Midbrain (tissue), 1 donor: Measurements from ENCODE around the gene SMIM34.
"Not testable (repeated sequence)": the region's sequence is repeated elsewhere in the genome, so short reads cannot be mapped to it uniquely, and the experiment has no call there.

Experiments
- DNase-seq: peaks from one replicate; lab custom pipeline; 2025; lab: John Stamatoyannopoulos, UW

The SMIM34 gene, protein sequence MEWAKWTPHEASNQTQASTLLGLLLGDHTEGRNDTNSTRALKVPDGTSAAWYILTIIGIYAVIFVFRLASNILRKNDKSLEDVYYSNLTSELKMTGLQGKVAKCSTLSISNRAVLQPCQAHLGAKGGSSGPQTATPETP

DNA sequence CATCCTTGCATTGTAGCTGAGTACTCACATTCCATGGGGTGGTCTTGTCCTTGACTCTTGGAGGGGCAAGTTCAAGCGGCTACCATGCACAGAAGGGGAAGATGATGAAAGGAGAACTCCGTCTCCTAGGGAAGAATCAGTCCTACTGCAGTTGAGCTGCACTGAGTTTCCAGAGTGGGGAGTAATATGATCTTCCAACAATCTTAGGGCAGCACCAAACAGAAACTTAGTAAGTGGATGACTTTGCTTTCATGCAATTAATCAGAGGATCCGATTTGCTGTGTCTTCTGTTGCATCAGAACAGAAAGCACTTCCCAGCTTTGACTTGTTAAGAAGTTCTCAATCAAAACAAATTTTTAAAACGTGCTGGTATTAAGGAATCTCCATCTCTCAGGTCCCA lies at the start of gene SMIM34:
SMIM34 (minus strand) TSS at position 147 of the 400 bp plus-strand sequence; CDS start at position 35, 112 bp downstream.
- not testable (repeated sequence) for DNase-seq

DNA sequence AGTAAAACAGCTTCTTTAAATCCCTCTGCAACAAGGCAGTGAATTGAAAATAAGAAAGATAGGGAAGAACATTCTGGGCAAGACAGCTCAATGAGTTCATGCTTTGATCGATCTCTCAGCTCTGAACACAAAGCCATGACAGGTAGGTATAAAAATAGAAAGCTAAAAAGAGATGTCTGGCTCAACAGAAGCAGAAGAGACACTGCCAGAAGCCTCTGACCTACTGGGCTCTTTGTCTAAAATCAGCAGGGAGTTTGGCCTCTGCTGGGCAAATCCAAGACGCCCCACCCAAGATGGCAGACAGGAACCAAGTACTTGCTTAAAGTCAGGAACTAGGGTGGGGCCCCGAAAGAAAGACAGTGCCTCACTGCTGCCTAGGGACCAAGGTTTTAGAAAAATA lies 43.6 kb upstream of the SMIM34 start:
- DNase-seq, result not testable (repeated sequence)

- not testable (repeated sequence) for DNase-seq
Observed at GRCh38 chr21:34459426-34459825, 35.7 kb upstream of the SMIM34 start.

DNA sequence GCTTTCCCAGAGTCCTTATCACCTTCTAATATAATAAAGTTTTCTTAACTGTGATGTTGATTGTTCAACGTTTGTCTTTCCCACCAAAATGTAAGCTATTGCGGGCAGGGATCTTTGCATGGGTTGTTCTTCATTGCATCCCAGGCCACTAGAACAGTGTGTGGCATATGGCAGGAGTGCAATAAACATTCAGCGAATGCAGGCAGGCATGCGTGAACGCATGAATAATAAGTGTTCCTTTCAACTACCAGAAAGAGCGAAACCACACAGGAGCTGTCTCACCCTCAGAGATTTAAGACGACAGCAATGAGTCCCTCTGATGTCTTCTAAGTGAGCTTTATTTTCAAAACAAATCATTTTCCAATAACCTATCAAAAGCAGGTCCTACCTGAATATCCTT lies 34.5 kb upstream of the SMIM34 start:
- DNase-seq, result not testable (repeated sequence)

GRCh38 chr21:34456180-34456579 lies 32.4 kb upstream of the SMIM34 start:
- not testable (repeated sequence) for DNase-seq

GRCh38 chr21:34455628-34456027 lies 31.9 kb upstream of the SMIM34 start:
- not testable (repeated sequence) for DNase-seq

DNA sequence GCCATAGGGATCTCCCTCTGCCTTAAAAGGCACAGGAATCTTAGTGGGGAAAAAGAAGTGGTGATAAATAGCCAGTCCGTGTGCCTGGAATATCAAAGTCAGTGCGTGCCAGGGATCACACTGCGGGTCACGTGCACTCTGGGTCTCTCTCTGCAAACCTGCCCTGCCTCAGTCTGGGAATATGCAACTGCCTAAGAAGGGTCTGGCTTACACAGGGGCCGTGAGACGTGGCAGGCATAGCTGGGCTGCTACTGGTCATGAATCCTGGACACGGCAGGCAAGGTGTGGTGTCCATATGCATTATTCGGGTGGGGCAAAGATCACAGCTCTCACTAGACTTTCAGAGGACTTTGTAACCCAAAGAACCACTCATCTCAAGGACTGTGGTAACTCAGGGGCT lies 23.3 kb upstream of the SMIM34 start:
- not testable (repeated sequence) for DNase-seq

- DNase-seq, result not testable (repeated sequence)
Observed at GRCh38 chr21:34443486-34443885, 19.7 kb upstream of the SMIM34 start.

- not testable (repeated sequence) for DNase-seq
Observed at GRCh38 chr21:34429710-34430109, 6.0 kb upstream of the SMIM34 start.

DNA sequence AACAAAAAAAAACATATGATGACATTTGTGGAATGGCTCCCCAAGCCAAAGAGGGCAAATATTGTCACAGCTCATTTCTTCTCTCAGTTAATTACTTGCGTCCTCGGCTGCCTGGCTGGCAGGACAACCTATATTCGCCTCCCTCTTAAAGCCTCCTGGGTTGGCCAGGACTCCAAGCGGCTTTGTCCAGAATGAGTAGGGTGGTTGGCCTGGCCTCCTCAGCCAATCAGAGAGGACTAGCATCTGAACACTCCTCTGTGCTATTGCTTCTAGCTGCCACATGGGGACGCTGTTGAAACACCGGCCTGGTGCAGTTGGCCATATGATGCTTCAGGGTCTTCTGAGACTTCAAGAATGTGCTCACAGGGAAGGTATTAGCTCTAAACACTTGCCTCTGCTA lies 4.7 kb upstream of the SMIM34 start:
- not testable (repeated sequence) for DNase-seq

DNA sequence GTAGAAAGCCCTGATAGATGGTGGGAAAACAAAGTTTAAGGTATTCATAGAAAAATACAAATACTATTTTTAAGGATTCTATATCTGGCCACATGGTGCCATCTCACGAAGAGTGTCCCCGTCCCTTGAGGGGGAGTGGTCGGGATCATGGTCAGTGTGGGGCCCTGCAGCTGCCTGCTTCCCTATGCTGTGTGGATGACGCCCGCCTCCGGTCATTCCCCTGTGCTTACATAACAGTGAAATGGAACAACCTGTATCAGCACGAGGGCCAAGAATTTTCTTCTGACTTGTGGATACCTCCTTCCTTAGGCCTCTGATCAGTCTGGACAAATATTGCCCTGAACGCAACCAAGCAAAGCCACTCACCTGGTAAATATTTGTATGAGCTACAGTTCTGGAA lies 3.6 kb upstream of the SMIM34 start:
- not testable (repeated sequence) for DNase-seq

- not testable (repeated sequence) for DNase-seq
Observed at GRCh38 chr21:34417448-34418077, 6.2 kb downstream of the SMIM34 start.

GRCh38 chr21:34407294-34407693 lies 16.5 kb downstream of the SMIM34 start:
- DNase-seq, result not testable (repeated sequence)

GRCh38 chr21:34406676-34407075 lies 17.1 kb downstream of the SMIM34 start:
- DNase-seq, result not testable (repeated sequence)

- not testable (repeated sequence) for DNase-seq
Observed at GRCh38 chr21:34406102-34406501, 17.6 kb downstream of the SMIM34 start.

DNA sequence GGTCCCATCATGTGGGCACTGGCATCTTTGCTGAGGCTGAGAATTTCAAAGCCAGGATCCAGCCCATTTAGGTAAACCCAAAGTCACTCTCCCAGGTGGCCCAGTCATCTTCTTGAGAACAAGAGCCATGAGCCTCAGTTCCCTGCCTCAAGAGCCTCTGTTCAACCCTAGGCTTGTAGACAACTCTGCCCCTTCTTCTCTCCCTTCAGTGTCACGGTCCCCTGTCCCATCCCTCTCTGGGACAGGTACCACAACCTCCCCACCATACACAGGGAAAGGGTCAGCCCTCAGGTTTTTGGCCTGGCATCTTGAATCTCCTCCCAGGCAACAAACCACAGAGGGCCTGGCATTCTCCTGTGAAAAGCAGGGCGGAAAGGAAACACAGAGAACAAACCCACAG lies 18.1 kb downstream of the SMIM34 start:
- DNase-seq, result not testable (repeated sequence)

DNA sequence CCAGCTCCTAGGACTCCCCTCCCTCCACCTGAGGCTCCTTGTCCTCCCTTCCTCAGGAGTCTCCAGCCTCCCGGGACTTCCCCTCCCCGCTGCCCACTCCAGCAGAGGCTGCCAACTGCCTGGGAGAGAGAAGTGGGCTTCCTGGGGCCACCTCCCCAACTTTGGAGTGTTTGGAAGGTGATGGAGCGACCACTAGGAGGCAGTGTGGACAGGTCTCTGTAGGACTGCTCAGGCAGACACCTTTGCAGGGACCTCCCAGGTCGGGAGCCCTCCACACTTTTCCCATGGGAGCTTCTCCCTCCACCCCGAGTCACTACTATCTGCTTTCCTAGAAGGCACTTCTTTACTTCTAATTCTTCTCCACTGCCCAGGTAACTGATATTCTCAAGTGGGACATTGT lies 19.0 kb downstream of the SMIM34 start:
- not testable (repeated sequence) for DNase-seq

DNA sequence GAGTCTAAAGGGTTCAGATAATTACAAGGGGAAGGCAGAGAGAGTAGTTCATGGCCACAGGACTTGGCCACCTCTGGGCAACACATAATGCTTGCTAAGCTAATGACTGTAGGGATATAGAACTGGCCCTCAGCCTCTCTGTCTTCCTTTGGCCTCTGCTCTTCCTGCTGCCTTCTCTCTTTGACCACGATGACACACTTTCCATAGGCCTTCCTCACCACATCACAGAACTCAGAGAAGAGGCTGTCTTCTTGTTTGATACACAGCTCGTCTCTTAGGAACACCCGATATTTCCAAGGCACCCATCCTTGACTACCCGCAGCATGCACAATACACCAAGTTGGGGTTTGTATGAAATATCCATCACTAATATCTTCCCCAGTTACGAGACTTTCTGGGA lies 23.2 kb downstream of the SMIM34 start:
- DNase-seq, result not testable (repeated sequence)

GRCh38 chr21:34383724-34384415 lies 39.9 kb downstream of the SMIM34 start:
- not testable (repeated sequence) for DNase-seq

- not testable (repeated sequence) for DNase-seq
Observed at GRCh38 chr21:34383138-34383537, 40.6 kb downstream of the SMIM34 start.

- not testable (repeated sequence) for DNase-seq
Observed at GRCh38 chr21:34375619-34375972, 48.2 kb downstream of the SMIM34 start.

DNA sequence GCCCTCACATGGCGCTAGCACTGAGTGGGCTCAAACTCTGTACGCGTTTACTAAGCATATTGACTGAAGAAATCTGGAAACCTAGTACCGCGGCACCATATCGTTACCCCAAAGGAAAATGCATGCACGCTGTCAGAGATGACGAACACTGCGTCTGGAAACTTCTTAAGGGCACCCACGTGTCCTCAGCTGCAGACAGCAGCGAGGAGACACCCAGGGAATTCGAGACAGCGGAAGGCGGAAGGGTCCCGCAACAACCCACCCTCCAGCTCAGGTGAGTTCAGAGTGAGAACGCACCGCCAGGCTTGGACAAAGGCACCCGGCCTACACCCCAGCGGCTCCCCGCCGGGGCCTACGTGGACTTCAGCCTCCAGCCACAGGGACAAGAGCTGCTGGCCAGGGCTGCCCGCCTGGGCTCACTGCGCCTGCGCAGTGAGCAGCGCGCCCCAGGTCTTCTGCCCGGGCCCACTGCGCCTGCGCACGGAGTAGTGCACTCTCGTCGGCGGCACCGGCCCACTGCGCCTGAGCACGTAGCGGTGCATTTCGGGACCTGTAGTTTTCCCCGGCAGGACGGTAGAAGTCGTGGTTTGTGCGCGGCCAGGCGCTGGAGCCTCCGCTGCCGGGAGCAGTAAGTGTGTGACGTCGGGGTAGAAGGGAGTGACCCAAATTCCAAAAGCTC lies 48.7 kb downstream of the SMIM34 start, which contains the start of gene SMIM11:
SMIM11 (plus strand) TSS at position 568 of the 679 bp plus-strand sequence. CDS start 3,998 bp downstream, outside the sequence.
- not testable (repeated sequence) for DNase-seq
